ENCODE results near the gene ST6GALNAC2.

The ST6GALNAC2 gene

GRCh38 chr17:76553178-76553908 is 32.3 kb downstream of the ST6GALNAC2 start:
- no peak for DNase-seq

- DNase-seq = no peak
Measured at GRCh38 chr17:76551685-76552084, 34.0 kb downstream of the ST6GALNAC2 start.

GRCh38 chr17:76550712-76551615 is 34.7 kb downstream of the ST6GALNAC2 start:
- DNase-seq = no peak

GRCh38 chr17:76549539-76549938 is 36.1 kb downstream of the ST6GALNAC2 start:
- DNase-seq = no peak

- DNase-seq = no peak
Measured at GRCh38 chr17:76549215-76549518, 36.5 kb downstream of the ST6GALNAC2 start.

GRCh38 chr17:76548378-76549214 is 37.1 kb downstream of the ST6GALNAC2 start:
- no peak for DNase-seq

GRCh38 chr17:76547642-76548202 is 37.9 kb downstream of the ST6GALNAC2 start:
- no peak for DNase-seq

- DNase-seq = peak; percentile 72
Measured at GRCh38 chr17:76547183-76547641, 38.4 kb downstream of the ST6GALNAC2 start.

GRCh38 chr17:76546556-76547182 is 39.0 kb downstream of the ST6GALNAC2 start:
- DNase-seq = no peak

GRCh38 chr17:76545918-76546555 is 39.6 kb downstream of the ST6GALNAC2 start:
- DNase-seq = no peak

- DNase-seq = no peak
Measured at GRCh38 chr17:76544546-76545365, 40.9 kb downstream of the ST6GALNAC2 start.

GRCh38 chr17:76543826-76544545 is 41.7 kb downstream of the ST6GALNAC2 start:
- no peak for DNase-seq

- DNase-seq = no peak
Measured at GRCh38 chr17:76543482-76543825, 42.2 kb downstream of the ST6GALNAC2 start.

GRCh38 chr17:76542984-76543383 is 42.7 kb downstream of the ST6GALNAC2 start:
- DNase-seq = no peak

- DNase-seq = no peak
Measured at GRCh38 chr17:76542566-76542971, 43.1 kb downstream of the ST6GALNAC2 start.

GRCh38 chr17:76541739-76542454 is 43.8 kb downstream of the ST6GALNAC2 start:
- no peak for DNase-seq

- peak; percentile 67 for DNase-seq
Measured at GRCh38 chr17:76540381-76541300, 45.0 kb downstream of the ST6GALNAC2 start.

- DNase-seq = no peak
Measured at GRCh38 chr17:76539631-76540271, 45.9 kb downstream of the ST6GALNAC2 start, which contains the start of gene PRCD. Gene PRCD, plus strand, starts transcription at chr17:76540044. Its CDS starts 98 bp downstream, at chr17:76540142.
